B cell (primary cell): ENCODE measurements around the gene LTB. TPM values are rescaled to one million over a fixed set of nuclear protein-coding genes. Genes with fewer than 3 reads are reported as not detected.
A peak's percentile ranks its signal among the peaks of the same experiment; 100 is the strongest.

Experiments
- ATAC-seq: fragments of 200-7000 bp; cut with Tn5 transposase; one replicate; pipeline ENCODE4 v1.10.0; 2021; ENCODE audit warnings: low read depth, mild to moderate bottlenecking, moderate number of reproducible peaks, moderate library complexity
- CTCF ChIA-PET: fragments of 350-600 bp; sonication (Branson Sonifier 250); formaldehyde crosslinking; loops from one replicate; lab custom pipeline; 2021; ENCODE audit warnings: antibody characterized with exemption, inconsistent platforms; lab: Charles Lee
- POLR2A ChIA-PET: fragments of 350-600 bp; sonication (Branson Sonifier 250); formaldehyde crosslinking; loops from one replicate; lab custom pipeline; 2021; ENCODE audit warnings: antibody characterized with exemption; lab: Charles Lee
- DNase-seq: peaks from one replicate; pipeline ENCODE4 v3.0.0; 2013
- H2AFZ ChIP-seq: 2 replicates; pipeline ENCODE4 v1.6.1; 2012; ENCODE audit warnings: mild to moderate bottlenecking, low read depth, low read length; ENCODE audit not compliant: insufficient read depth, poor library complexity, severe bottlenecking
- H3K27ac ChIP-seq, 2 donors: 1 replicate in 1 of 2; 2 replicates in 1 of 2; pipeline ENCODE4 v1.5.1; 2012 to 2013; ENCODE audit warnings: low read length in 2 of 2, mild to moderate bottlenecking in 2 of 2, moderate library complexity in 1 of 2
- H3K27me3 ChIP-seq, 4 experiments: fragments of 200-600 bp in 1 of 4; sonication (generic) in 1 of 4; replicated peaks in 1 of 4; 1 replicate in 2 of 4; 2 replicates in 2 of 4; pipeline versions ENCODE4 v1.6.1 to v1.7.0; 2013 to 2016; ENCODE audit warnings: low read length in 3 of 4, mild to moderate bottlenecking in 2 of 4, mixed read lengths in 1 of 4, moderate library complexity in 1 of 4; ENCODE audit not compliant: insufficient read depth in 4 of 4, control insufficient read depth in 3 of 4; ENCODE audit errors: control extremely low read depth in 1 of 4
- H3K36me3 ChIP-seq, 2 experiments: replicated peaks in 1 of 2; 1 replicate in 1 of 2; 2 replicates in 1 of 2; pipeline versions ENCODE4 v1.6.1 to v1.7.1; 2013; ENCODE audit warnings: low read length in 1 of 2; ENCODE audit not compliant: insufficient read depth in 2 of 2, control insufficient read depth in 1 of 2; ENCODE audit errors: control extremely low read depth in 1 of 2, extremely low read depth in 1 of 2
- H3K4me1 ChIP-seq, 2 donors: fragments of 200-600 bp in 1 of 2; sonication (generic) in 1 of 2; 1 replicate in 1 of 2; 2 replicates in 1 of 2; pipeline versions ENCODE4 v1.5.1 to v1.6.1; 2013 to 2017; ENCODE audit warnings: low read length in 2 of 2; ENCODE audit not compliant: control insufficient read depth in 2 of 2, insufficient read depth in 2 of 2
- H3K4me2 ChIP-seq: replicated peaks from 2 replicates; pipeline ENCODE3; 2012; ENCODE audit warnings: mild to moderate bottlenecking, low read depth, low read length; ENCODE audit not compliant: poor library complexity, severe bottlenecking
- H3K4me3 ChIP-seq, 5 experiments: fragments of 200-600 bp in 1 of 5; sonication (generic) in 1 of 5; 1 replicate in 3 of 5; 2 replicates in 2 of 5; pipeline versions ENCODE4 v1.5.1 to v1.7.0; 2011 to 2016; ENCODE audit warnings: low read length in 4 of 5, mild to moderate bottlenecking in 4 of 5, low read depth in 2 of 5, control low read depth in 1 of 5, moderate library complexity in 1 of 5; ENCODE audit not compliant: insufficient read depth in 1 of 5; ENCODE audit errors: control extremely low read depth in 1 of 5, extremely low read depth in 1 of 5
- H3K79me2 ChIP-seq: fragments of 200-600 bp; sonication (generic); one replicate; pipeline ENCODE4 v1.6.0; 2016; ENCODE audit warnings: low read length; ENCODE audit not compliant: control insufficient read depth, insufficient read depth
- H3K9ac ChIP-seq: fragments of 200-600 bp; sonication (generic); 2 replicates; pipeline ENCODE4 v1.6.1; 2017; ENCODE audit warnings: mild to moderate bottlenecking, low read length, moderate library complexity
- H3K9me3 ChIP-seq, 3 donors: one replicate each; pipeline versions ENCODE4 v1.6.1 to v1.7.1; 2013; ENCODE audit warnings: low read length in 2 of 3; ENCODE audit not compliant: control insufficient read depth in 2 of 3, insufficient read depth in 1 of 3; ENCODE audit errors: control extremely low read depth in 1 of 3
- H4K20me1 ChIP-seq: 2 replicates; pipeline ENCODE4 v1.6.0; 2012; ENCODE audit warnings: mild to moderate bottlenecking, low read length; ENCODE audit not compliant: insufficient read depth, control insufficient read depth, poor library complexity, severe bottlenecking
- H3K27ac Mint-ChIP-seq: one replicate; pipeline ENCODE4 v1.8.0; 2021; ENCODE audit warnings: mixed read lengths
- H3K27me3 Mint-ChIP-seq: one replicate; pipeline ENCODE4 v1.8.0; 2021; ENCODE audit warnings: mixed read lengths
- H3K4me1 Mint-ChIP-seq: one replicate; pipeline ENCODE4 v1.8.0; 2021; ENCODE audit warnings: mixed read lengths
- H3K4me3 Mint-ChIP-seq: one replicate; pipeline ENCODE4 v1.8.0; 2021; ENCODE audit warnings: mixed read lengths
- H3K9me3 Mint-ChIP-seq: one replicate; pipeline ENCODE4 v1.8.0; 2022; ENCODE audit warnings: mixed read lengths; ENCODE audit not compliant: insufficient read depth
- CTCF ChIP-seq: fragments of 200-600 bp; IDR thresholded peaks from one replicate; pipeline ENCODE4 v1.8.0; 2022; ENCODE audit warnings: antibody characterized with exemption, mild to moderate bottlenecking
- EZH2 ChIP-seq: IDR thresholded peaks from 2 replicates; pipeline ENCODE4 v1.6.1; 2012; ENCODE audit warnings: borderline replicate concordance, low read depth, mild to moderate bottlenecking, moderate library complexity, low read length; ENCODE audit not compliant: insufficient read depth, poor library complexity, severe bottlenecking
- WGBS: methylation state at CpG from one replicate; pipeline ENCODE4 v1.1.5; 2013; ENCODE audit warnings: missing lambda C conversion rate; ENCODE audit not compliant: insufficient coverage; 5-methylcytosine and 5-hydroxymethylcytosine counted together
- intact Hi-C: fragments of 100-400 bp; cut with micrococcal nuclease; formaldehyde crosslinking; loops from one replicate; pipeline ENCODE4 v1.10.0; 2022
- polyA plus RNA-seq: library from polyadenylated mRNA; depleted of rRNA; stranded (reverse); fragments of >200 nt; gene quantifications from 2 replicates; pipeline ENCODE4 v1.2.3, GENCODE V29; 2012
- total RNA-seq, 2 donors: library from RNA; stranded (reverse); fragments of 120-200 nt in 1 of 2; gene quantifications; 1 replicate in 1 of 2; 2 replicates in 1 of 2; pipeline versions ENCODE4 v1.2.3 to v1.2.4, GENCODE V29; 2013 to 2022

LTB gene
- total and polyA plus RNA-seq, 2 donors (not counting 1 experiment from before 2014, with no cell fraction given), result 488 to 938 TPM

- peak within 1 kb of the TSS; percentile 40 to 69 (median 56) for H3K4me3 ChIP-seq
- H3K9me3 Mint-ChIP-seq, result no peaks in the 10 kb centered on the region
- peaks cover 48% of the 10 kb centered on the region for H3K4me1 Mint-ChIP-seq
- ATAC-seq, result peak; percentile 84
- peak; percentile 96 for DNase-seq
- H3K27me3 Mint-ChIP-seq, result no peaks in the 10 kb centered on the region
- ChIA-PET POLR2A (interaction anchor here (0.6 to 42.6 kb wide), 11 partner anchors 9 to 316 kb away, joined by 3 to 1450 read pairs (median 4); partner anchors contain the start of genes LST1, LTA, LTB and NCR3), CTCF (interaction anchor here (0.7 to 29.4 kb wide), 10 partner anchors 20 to 405 kb away, joined by 3 to 2241 read pairs (median 6); partner anchors contain the start of genes C6orf47, LST1, LTA and LTB)
- peaks cover 0 to 3% (median 0%) of the 10 kb centered on the region in 3 donors for H3K9me3 ChIP-seq
- H3K27ac Mint-ChIP-seq, result peak within 1 kb of the TSS; percentile 88
- TF ChIP-seq CTCF, result peak; percentile 50
- no peak for TF ChIP-seq EZH2
- H3K9ac ChIP-seq, result peak within 1 kb of the TSS; percentile 70
- intact Hi-C loops, result loop anchor here (1.0 to 2.0 kb wide), 7 partner anchors 14 to 608 kb away; partner anchors contain the start of genes EHMT2, PPT2 and PRRC2A
- peak within 1 kb of the TSS; percentile 80 to 83 for H3K27ac ChIP-seq
- no peaks in the 10 kb centered on the region for H4K20me1 ChIP-seq
- H3K36me3 ChIP-seq, result peaks cover 0 to 3% of the 10 kb centered on the region in 2 experiments
- peak within 1 kb of the TSS; percentile 88 for H3K4me2 ChIP-seq
- peak within 1 kb of the TSS; percentile 61 for H2AFZ ChIP-seq
- WGBS, result under 1% methylated on average over 15 of the region's 25 CpGs
- peak within 1 kb of the TSS; percentile 87 for H3K4me3 Mint-ChIP-seq
- no peaks in the 10 kb centered on the region for H3K27me3 ChIP-seq
- peaks cover 30 to 53% of the 10 kb centered on the region in 2 donors for H3K4me1 ChIP-seq
- H3K79me2 ChIP-seq, result peaks cover 34% of the 10 kb centered on the region
Observed at GRCh38 chr6:31546958-31547726, 35.1 kb downstream of the LTB start, which contains the start of gene NFKBIL1. Gene NFKBIL1 (plus strand): TSS chr6:31547608. CDS start chr6:31547695, 87 bp downstream.
